ENCODE measurements around the gene ZNF862. TPM values are rescaled to one million over a fixed set of nuclear protein-coding genes. Genes with fewer than 3 reads are reported as not detected.

ZNF862 gene
- polyA plus RNA-seq, 4 donors, result 3.2 to 12.6 (median 6.6) TPM

- Histone ChIP-seq H3K4me1 (ENCODE audit: control insufficient read depth in 3 of 3, insufficient read depth in 2 of 3, low read depth in 1 of 3, low read length in 2 of 3) (peaks cover 0 to 1% (median 0%) of the 10 kb centered on the region in 3 donors), H3K27ac (ENCODE audit: low read depth in 1 of 3, low read length in 2 of 3) (no peak overlapping the region), H3K36me3 (ENCODE audit: control insufficient read depth in 3 of 3, insufficient read depth in 2 of 3, low read depth in 1 of 3, low read length in 3 of 3) (peaks cover 4 to 61% (median 8%) of the 10 kb centered on the region in 3 donors), H3K4me3 (ENCODE audit: low read depth in 1 of 3, low read length in 3 of 3) (no peak overlapping the region), H3K27me3 (ENCODE audit: control insufficient read depth in 3 of 3, insufficient read depth in 3 of 3, low read length in 3 of 3) (no peaks in the 10 kb centered on the region), H3K9me3 (ENCODE audit: control insufficient read depth in 2 of 2, insufficient read depth in 1 of 2, low read depth in 1 of 2, low read length in 1 of 2) (no peaks in the 10 kb centered on the region)
- 87 to 95% (median 91%) methylated on average over 45 of the region's 45 CpGs for WGBS, 3 donors
- no peak for DNase-seq
- no peak for FAIRE-seq
Observed at GRCh38 chr7:149860821-149861727, 22.9 kb downstream of the ZNF862 start.

- no peak overlapping the region for H3K4me3 ChIP-seq (ENCODE audit: low read depth in 1 of 3, low read length in 3 of 3)
- no peak for DNase-seq
Observed at GRCh38 chr7:149861728-149862045, 23.5 kb downstream of the ZNF862 start.

DNA sequence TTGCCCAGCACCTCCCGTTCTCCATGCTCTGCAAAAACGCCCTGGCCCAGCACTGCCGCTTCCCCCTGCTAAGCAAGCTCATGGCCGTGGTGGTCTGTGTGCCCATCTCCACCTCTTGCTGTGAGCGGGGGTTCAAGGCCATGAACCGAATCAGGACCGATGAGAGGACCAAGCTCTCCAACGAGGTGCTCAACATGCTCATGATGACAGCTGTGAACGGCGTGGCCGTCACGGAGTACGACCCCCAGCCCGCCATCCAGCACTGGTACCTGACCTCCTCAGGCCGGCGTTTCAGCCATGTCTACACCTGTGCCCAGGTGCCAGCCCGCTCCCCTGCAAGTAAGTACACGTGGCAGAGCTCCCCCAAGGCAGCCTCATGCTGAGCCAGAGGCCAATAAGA lies 24.0 kb downstream of the ZNF862 start:
- FAIRE-seq (no peak), DNase-seq (no peak)
- H3K9me3 ChIP-seq (ENCODE audit: control insufficient read depth in 2 of 2, insufficient read depth in 1 of 2, low read depth in 1 of 2, low read length in 1 of 2), result no peaks in the 10 kb centered on the region
- 89 to 96% (median 89%) methylated on average over 18 of the region's 18 CpGs for WGBS, 3 donors
- no peak overlapping the region for H3K27ac ChIP-seq (ENCODE audit: low read depth in 1 of 3, low read length in 2 of 3)
- peaks cover 4 to 66% (median 8%) of the 10 kb centered on the region in 3 donors for H3K36me3 ChIP-seq (ENCODE audit: control insufficient read depth in 3 of 3, insufficient read depth in 2 of 3, low read depth in 1 of 3, low read length in 3 of 3)
- H3K4me1 ChIP-seq (ENCODE audit: control insufficient read depth in 3 of 3, insufficient read depth in 2 of 3, low read depth in 1 of 3, low read length in 2 of 3), result no peaks in the 10 kb centered on the region
- H3K27me3 ChIP-seq (ENCODE audit: control insufficient read depth in 3 of 3, insufficient read depth in 3 of 3, low read length in 3 of 3), result no peaks in the 10 kb centered on the region
- H3K4me3 ChIP-seq (ENCODE audit: low read depth in 1 of 3, low read length in 3 of 3), result no peak overlapping the region

More at GRCh38 chr7:149861728-149862045, 23.5 kb downstream of the ZNF862 start:
- FAIRE-seq, result no peak
- no peak overlapping the region for H3K27ac ChIP-seq (ENCODE audit: low read depth in 1 of 3, low read length in 2 of 3)
- H3K27me3 ChIP-seq (ENCODE audit: control insufficient read depth in 3 of 3, insufficient read depth in 3 of 3, low read length in 3 of 3), result no peaks in the 10 kb centered on the region
- H3K9me3 ChIP-seq (ENCODE audit: control insufficient read depth in 2 of 2, insufficient read depth in 1 of 2, low read depth in 1 of 2, low read length in 1 of 2), result no peaks in the 10 kb centered on the region
- no peaks in the 10 kb centered on the region for H3K4me1 ChIP-seq (ENCODE audit: control insufficient read depth in 3 of 3, insufficient read depth in 2 of 3, low read depth in 1 of 3, low read length in 2 of 3)
- H3K36me3 ChIP-seq (ENCODE audit: control insufficient read depth in 3 of 3, insufficient read depth in 2 of 3, low read depth in 1 of 3, low read length in 3 of 3), result peaks cover 4 to 66% (median 8%) of the 10 kb centered on the region in 3 donors
- WGBS, 3 donors, result 93 to 97% (median 96%) methylated on average over 16 of the region's 16 CpGs

DNA sequence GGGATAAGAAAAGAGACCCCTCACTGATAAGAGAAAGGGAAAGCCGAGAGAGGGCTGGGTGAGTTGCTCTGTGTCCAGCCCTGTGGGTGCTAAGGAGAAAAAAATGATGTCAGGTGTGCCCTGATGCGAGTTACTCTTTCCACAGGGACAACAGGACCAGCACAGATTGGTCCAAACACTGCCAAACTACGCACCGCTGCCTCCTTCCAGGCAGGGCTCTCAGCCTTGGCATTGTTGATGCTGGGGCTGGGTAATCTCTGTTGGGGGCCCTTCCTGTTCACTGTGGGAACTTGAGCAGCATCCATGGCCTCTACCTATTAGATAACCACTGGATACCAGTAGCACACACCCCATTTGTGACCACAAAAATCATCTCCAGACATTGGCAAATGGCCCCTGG lies 25.3 kb downstream of the ZNF862 start:
- no peak for DNase-seq
- no peak overlapping the region for H3K4me3 ChIP-seq (ENCODE audit: low read depth in 1 of 3, low read length in 3 of 3)
- 95 to 97% (median 95%) methylated on average over 4 of the region's 4 CpGs for WGBS, 3 donors
- no peaks in the 10 kb centered on the region for H3K27me3 ChIP-seq (ENCODE audit: control insufficient read depth in 3 of 3, insufficient read depth in 3 of 3, low read length in 3 of 3)
- no peaks in the 10 kb centered on the region for H3K4me1 ChIP-seq (ENCODE audit: control insufficient read depth in 3 of 3, insufficient read depth in 2 of 3, low read depth in 1 of 3, low read length in 2 of 3)
- FAIRE-seq, result no peak
- H3K9me3 ChIP-seq (ENCODE audit: control insufficient read depth in 2 of 2, insufficient read depth in 1 of 2, low read depth in 1 of 2, low read length in 1 of 2), result no peaks in the 10 kb centered on the region
- H3K27ac ChIP-seq (ENCODE audit: low read depth in 1 of 3, low read length in 2 of 3), result no peak overlapping the region
- peaks cover 4 to 63% (median 8%) of the 10 kb centered on the region in 3 donors for H3K36me3 ChIP-seq (ENCODE audit: control insufficient read depth in 3 of 3, insufficient read depth in 2 of 3, low read depth in 1 of 3, low read length in 3 of 3)

- FAIRE-seq, result no peak
- no peak overlapping the region for H3K27ac ChIP-seq (ENCODE audit: low read depth in 1 of 3, low read length in 2 of 3)
- DNase-seq, result no peak
Observed at GRCh38 chr7:149864023-149864422, 25.8 kb downstream of the ZNF862 start.

DNA sequence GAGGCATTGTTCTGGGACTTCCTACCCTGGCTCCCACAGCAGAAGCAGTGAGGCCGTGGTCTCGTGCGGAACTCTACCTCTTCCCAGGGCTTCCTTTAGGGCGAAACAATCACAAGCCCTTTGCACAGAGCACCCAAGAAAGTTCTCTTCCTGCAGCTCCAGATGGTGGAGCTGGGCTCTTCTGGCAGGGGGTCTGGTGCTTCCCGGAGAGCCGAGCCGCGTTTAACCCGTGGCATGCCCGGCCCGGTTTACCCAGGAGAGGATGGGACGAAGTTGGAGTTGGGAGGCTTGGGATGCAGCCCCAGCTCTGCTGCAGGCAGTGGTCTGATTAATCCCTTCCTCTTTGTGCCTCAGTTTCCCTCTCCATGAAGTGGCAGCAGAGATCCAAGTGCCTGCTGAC lies 26.6 kb downstream of the ZNF862 start:
- H3K27ac ChIP-seq (ENCODE audit: low read depth in 1 of 3, low read length in 2 of 3), result no peak overlapping the region

More at GRCh38 chr7:149864023-149864422, 25.8 kb downstream of the ZNF862 start:
- H3K36me3 ChIP-seq (ENCODE audit: control insufficient read depth in 3 of 3, insufficient read depth in 2 of 3, low read depth in 1 of 3, low read length in 3 of 3), result peaks cover 4 to 63% (median 8%) of the 10 kb centered on the region in 3 donors
- no peak overlapping the region for H3K4me3 ChIP-seq (ENCODE audit: low read depth in 1 of 3, low read length in 3 of 3)
- H3K9me3 ChIP-seq (ENCODE audit: control insufficient read depth in 2 of 2, insufficient read depth in 1 of 2, low read depth in 1 of 2, low read length in 1 of 2), result no peaks in the 10 kb centered on the region
- WGBS, 3 donors, result 88 to 89% (median 89%) methylated on average over 8 of the region's 8 CpGs
- no peaks in the 10 kb centered on the region for H3K4me1 ChIP-seq (ENCODE audit: control insufficient read depth in 3 of 3, insufficient read depth in 2 of 3, low read depth in 1 of 3, low read length in 2 of 3)
- H3K27me3 ChIP-seq (ENCODE audit: control insufficient read depth in 3 of 3, insufficient read depth in 3 of 3, low read length in 3 of 3), result no peaks in the 10 kb centered on the region

DNA sequence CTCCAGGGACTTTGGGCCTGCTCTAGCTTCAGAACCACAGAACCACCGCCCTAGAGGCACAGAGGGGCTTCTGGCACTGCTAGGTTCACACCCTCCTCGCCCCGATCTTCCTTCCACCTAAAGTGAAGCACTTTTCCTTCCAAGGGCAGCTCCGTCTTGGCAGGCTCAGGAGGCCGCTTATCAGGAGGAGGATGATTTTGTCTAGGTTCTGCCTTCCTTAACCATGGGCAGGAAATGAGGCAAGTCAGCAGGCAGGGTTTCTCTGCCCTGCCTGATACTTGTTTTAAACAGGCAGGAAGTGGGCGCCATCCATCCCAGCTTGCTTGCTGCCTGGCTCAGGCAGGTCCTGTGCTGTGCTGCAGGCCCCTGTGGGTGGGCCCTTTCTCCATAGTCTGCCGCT lies 27.3 kb downstream of the ZNF862 start:
- no peak for FAIRE-seq

More for the DNA sequence above, 26.6 kb downstream of the ZNF862 start:
- peaks cover 4 to 56% (median 8%) of the 10 kb centered on the region in 3 donors for H3K36me3 ChIP-seq (ENCODE audit: control insufficient read depth in 3 of 3, insufficient read depth in 2 of 3, low read depth in 1 of 3, low read length in 3 of 3)
- H3K4me1 ChIP-seq (ENCODE audit: control insufficient read depth in 3 of 3, insufficient read depth in 2 of 3, low read depth in 1 of 3, low read length in 2 of 3), result no peaks in the 10 kb centered on the region
- FAIRE-seq (no peak), DNase-seq (no peak)
- WGBS, 3 donors, result 95 to 100% (median 95%) methylated on average over 12 of the region's 12 CpGs
- no peaks in the 10 kb centered on the region for H3K27me3 ChIP-seq (ENCODE audit: control insufficient read depth in 3 of 3, insufficient read depth in 3 of 3, low read length in 3 of 3)
- no peak overlapping the region for H3K4me3 ChIP-seq (ENCODE audit: low read depth in 1 of 3, low read length in 3 of 3)
- no peaks in the 10 kb centered on the region for H3K9me3 ChIP-seq (ENCODE audit: control insufficient read depth in 2 of 2, insufficient read depth in 1 of 2, low read depth in 1 of 2, low read length in 1 of 2)

GRCh38 chr7:149866139-149866778 lies 28.1 kb downstream of the ZNF862 start:
- H3K9me3 ChIP-seq (ENCODE audit: control insufficient read depth in 2 of 2, insufficient read depth in 1 of 2, low read depth in 1 of 2, low read length in 1 of 2), result no peaks in the 10 kb centered on the region
- H3K36me3 ChIP-seq (ENCODE audit: control insufficient read depth in 3 of 3, insufficient read depth in 2 of 3, low read depth in 1 of 3, low read length in 3 of 3), result peaks cover 2 to 49% (median 5%) of the 10 kb centered on the region in 3 donors
- H3K27ac ChIP-seq (ENCODE audit: low read depth in 1 of 3, low read length in 2 of 3), result peak overlapping the region in 2 of 3 donors; percentile 8 to 11
- WGBS, 3 donors, result 86 to 92% (median 87%) methylated on average over 16 of the region's 16 CpGs
- H3K4me1 ChIP-seq (ENCODE audit: control insufficient read depth in 3 of 3, insufficient read depth in 2 of 3, low read depth in 1 of 3, low read length in 2 of 3), result no peaks in the 10 kb centered on the region
- DNase-seq (no peak), FAIRE-seq (no peak)
- no peaks in the 10 kb centered on the region for H3K27me3 ChIP-seq (ENCODE audit: control insufficient read depth in 3 of 3, insufficient read depth in 3 of 3, low read length in 3 of 3)
- H3K4me3 ChIP-seq (ENCODE audit: low read depth in 1 of 3, low read length in 3 of 3), result no peak overlapping the region

More for the DNA sequence above, 27.3 kb downstream of the ZNF862 start:
- 66 to 87% (median 72%) methylated on average over 6 to 7 of the region's 7 CpGs for WGBS, 3 donors
- Histone ChIP-seq H3K9me3 (ENCODE audit: control insufficient read depth in 2 of 2, insufficient read depth in 1 of 2, low read depth in 1 of 2, low read length in 1 of 2) (no peaks in the 10 kb centered on the region), H3K27me3 (ENCODE audit: control insufficient read depth in 3 of 3, insufficient read depth in 3 of 3, low read length in 3 of 3) (no peaks in the 10 kb centered on the region), H3K27ac (ENCODE audit: low read depth in 1 of 3, low read length in 2 of 3) (peak overlapping the region in 1 of 3 donors; percentile 67), H3K36me3 (ENCODE audit: control insufficient read depth in 3 of 3, insufficient read depth in 2 of 3, low read depth in 1 of 3, low read length in 3 of 3) (peaks cover 4 to 56% (median 8%) of the 10 kb centered on the region in 3 donors), H3K4me3 (ENCODE audit: low read depth in 1 of 3, low read length in 3 of 3) (no peak overlapping the region), H3K4me1 (ENCODE audit: control insufficient read depth in 3 of 3, insufficient read depth in 2 of 3, low read depth in 1 of 3, low read length in 2 of 3) (no peaks in the 10 kb centered on the region)
- DNase-seq, result peak in 1 of 2 donors; percentile 55

Measured in small intestine (tissue), 7 donors.